Subcutaneous adipose tissue (tissue), 4 donors: ENCODE measurements around the gene UNC13A. TPM values are rescaled to one million over a fixed set of nuclear protein-coding genes. Genes with fewer than 3 reads are reported as not detected.

Experiments
- CTCF ChIP-seq: fragments of 450-650 bp; IDR thresholded peaks from one replicate; pipeline ENCODE4 v1.5.1; 2016; ENCODE audit warnings: low read depth, mild to moderate bottlenecking, control low read depth, antibody characterized with exemption, moderate library complexity
- total RNA-seq, 4 donors: library from RNA; depleted of rRNA; stranded (reverse); fragments of >200 nt; gene quantifications; one replicate each; pipeline ENCODE4 v1.1.0, GENCODE V29; 2016

The UNC13A gene
- total RNA-seq, 4 donors from 2014 or later: not detected

DNA sequence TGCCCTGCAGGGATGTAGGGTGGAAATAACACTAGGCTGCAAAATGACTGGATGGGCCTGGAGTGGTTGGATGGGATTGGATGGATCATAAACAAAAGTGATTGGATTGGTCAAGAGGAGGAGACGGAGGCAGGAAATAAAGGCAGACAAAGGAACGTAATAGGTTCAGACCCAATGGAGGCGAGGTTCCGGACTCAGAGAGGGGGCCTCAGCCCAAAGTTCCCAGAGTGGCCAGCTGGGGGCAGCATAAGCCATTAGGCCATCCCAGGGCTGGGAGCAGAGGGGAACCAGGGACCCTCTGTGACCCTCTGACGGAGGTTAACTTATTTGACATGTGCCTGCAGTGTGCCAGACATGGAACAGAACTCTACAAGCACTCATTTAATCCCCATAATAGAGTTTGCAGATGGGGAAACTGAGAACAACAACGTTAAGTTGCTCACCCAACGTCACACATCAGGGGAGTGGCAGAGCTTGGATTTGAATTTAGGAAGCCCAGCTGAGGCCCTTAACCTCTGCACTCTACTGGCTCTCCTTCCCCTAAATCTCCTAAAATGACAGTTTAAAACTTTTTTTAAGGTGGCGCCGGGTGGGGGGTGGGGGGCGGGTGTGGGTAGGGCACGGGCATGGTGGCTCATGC, 15.8 kb upstream of the UNC13A start:
- TF ChIP-seq CTCF: no peak

DNA sequence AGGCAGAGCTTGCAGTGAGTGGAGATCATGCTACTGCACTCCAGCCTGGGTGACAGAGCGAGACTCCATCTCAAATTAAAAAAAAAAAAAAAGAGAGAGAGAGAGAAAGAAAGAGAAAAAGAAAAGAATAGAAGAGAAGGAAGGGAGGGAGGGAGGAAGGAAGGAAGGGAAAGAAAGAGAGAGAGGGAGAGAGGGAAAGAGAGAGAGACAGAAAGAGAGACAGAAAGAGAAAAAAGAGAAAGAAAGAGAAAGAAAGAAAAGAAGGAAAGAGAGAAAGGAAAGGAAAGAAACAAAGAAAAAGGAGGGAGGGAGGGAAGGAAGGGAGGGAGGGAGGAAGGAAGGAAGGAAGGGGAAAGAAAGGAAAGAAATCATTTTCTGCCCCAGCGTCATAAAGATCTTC, 7.0 kb upstream of the UNC13A start:
- no peak for TF ChIP-seq CTCF

- TF ChIP-seq CTCF: no peak
These were observed 4.4 kb upstream of the UNC13A start for GRCh38 chr19:17692566-17692965.

DNA sequence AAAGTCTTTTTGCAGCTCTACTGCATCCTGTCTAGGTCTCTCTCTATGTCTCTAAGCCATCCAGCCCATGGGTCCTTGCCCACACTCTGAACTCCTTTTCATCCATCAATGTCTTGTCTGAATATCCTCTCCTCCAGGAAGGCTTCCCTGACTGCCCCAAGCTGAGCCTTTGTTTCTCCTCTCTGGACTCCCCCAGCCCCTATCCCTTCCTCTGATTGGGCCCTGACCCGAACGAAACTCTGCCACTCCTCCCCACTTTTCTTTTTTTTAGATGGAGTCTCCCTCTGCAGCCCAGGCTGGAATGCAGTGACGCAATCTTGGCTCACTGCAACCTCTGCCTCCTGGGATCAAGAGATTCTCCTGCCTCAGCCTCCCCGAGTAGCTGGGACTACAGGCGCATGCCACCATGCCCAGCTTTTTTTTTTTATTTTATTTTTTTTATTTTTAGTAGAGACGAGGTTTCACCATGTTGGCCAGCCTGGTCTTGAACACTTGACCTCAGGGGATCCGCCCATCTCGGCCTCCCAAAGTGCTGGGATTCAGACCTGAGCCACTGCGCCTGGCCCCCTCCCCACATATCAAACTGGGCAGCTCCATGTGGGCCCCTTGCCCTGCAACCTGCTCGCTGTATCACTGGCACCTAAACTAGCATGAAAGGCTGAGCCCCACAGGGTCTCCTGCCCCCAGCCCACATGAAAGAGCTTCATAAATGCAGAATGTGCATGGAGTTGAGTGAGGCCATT, 870 bp upstream of the UNC13A start:
- no peak for TF ChIP-seq CTCF

- TF ChIP-seq CTCF: no peak
These were observed 855 bp downstream of the UNC13A start for GRCh38 chr19:17687141-17687856.

DNA sequence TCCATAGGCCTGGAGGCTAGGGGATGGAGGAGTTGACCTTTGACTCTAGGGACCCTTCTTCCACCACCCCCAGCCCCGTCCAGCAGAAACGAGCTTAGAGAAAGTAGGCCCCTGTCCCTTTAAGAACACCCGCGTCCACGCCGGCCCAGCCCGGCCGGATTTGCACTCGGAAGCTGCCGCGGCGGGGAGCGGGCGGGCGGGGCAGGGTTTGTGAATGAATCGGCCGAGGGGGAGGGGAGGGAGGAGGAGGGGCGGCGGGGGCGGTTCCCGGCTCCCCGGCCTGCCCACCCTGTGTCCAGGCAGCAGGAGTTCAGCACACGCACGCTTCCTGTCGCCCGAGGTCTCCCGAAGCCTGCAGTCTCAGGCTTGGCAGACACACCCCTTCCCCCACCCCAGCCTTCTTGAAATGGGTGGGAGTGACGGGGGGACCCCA, 1.5 kb downstream of the UNC13A start:
- no peak for TF ChIP-seq CTCF

DNA sequence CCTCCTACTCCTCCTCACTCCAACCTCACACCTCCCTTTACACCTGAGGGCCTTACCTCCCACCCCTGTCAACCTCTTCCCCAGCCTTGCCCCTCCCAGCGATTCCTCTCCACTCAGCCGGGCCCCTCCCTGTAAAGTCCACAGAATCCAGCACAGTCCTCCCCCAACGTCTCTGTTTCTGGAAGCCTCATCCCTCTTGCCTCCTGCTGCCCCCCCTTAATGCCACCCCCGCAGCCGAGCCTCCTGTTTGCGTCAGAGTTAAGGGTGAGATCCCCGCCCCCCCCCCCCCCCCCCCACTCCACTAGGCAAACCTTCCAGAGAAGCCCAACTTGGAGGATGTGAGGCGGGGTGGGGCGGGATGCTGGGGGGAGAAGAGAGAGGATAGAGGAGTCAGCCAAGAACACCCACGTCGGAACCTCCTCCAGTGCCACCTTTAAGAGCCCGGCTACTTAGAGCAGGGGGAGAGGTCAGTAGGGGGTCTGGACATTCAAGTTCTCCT, 2.1 kb downstream of the UNC13A start:
- TF ChIP-seq CTCF: no peak
